Chondrocyte (in vitro differentiated cells): ENCODE measurements around the gene RNF19B. TPM values are rescaled to one million over a fixed set of nuclear protein-coding genes. Genes with fewer than 3 reads are reported as not detected.
"Not testable (repeated sequence)": the region's sequence is repeated elsewhere in the genome, so short reads cannot be mapped to it uniquely, and the experiment has no call there.

ENCODE experiments used
- DNase-seq: peaks from one replicate; pipeline ENCODE4 v3.0.0; 2021; ENCODE audit warnings: mixed read lengths, low spot score
- H3K27ac Mint-ChIP-seq: one replicate; pipeline ENCODE4 v1.8.0; 2021; ENCODE audit warnings: mild to moderate bottlenecking, moderate library complexity, mixed read lengths; ENCODE audit not compliant: unreplicated experiment
- H3K27me3 Mint-ChIP-seq: 2 replicates; pipeline ENCODE4 v1.8.0; 2021; ENCODE audit warnings: low read depth, mixed read lengths
- H3K36me3 Mint-ChIP-seq: 2 replicates; pipeline ENCODE4 v1.8.0; 2021; ENCODE audit warnings: low read depth, mixed read lengths
- H3K4me1 Mint-ChIP-seq: 2 replicates; pipeline ENCODE4 v1.8.0; 2021; ENCODE audit warnings: low read depth, mild to moderate bottlenecking, mixed read lengths
- H3K4me3 Mint-ChIP-seq: one replicate; pipeline ENCODE4 v1.8.0; 2021; ENCODE audit warnings: mild to moderate bottlenecking, moderate library complexity, mixed read lengths; ENCODE audit not compliant: unreplicated experiment
- H3K9me3 Mint-ChIP-seq: 2 replicates; pipeline ENCODE4 v1.8.0; 2021; ENCODE audit warnings: low read depth, mixed read lengths
- total RNA-seq: library from RNA; stranded (reverse); gene quantifications from 3 replicates; pipeline ENCODE4 v1.2.1, GENCODE V29; 2021
- TF ChIP-seq, protein P1 (sequence below): fragments of 200-600 bp; sonication (generic); IDR thresholded peaks from 2 replicates; pipeline ENCODE4 v1.5.0; 2021; ENCODE audit warnings: antibody characterized with exemption, mild to moderate bottlenecking, moderate library complexity

RNF19B gene
- total RNA-seq, 1 donor from 2014 or later = 17.4 TPM

DNA sequence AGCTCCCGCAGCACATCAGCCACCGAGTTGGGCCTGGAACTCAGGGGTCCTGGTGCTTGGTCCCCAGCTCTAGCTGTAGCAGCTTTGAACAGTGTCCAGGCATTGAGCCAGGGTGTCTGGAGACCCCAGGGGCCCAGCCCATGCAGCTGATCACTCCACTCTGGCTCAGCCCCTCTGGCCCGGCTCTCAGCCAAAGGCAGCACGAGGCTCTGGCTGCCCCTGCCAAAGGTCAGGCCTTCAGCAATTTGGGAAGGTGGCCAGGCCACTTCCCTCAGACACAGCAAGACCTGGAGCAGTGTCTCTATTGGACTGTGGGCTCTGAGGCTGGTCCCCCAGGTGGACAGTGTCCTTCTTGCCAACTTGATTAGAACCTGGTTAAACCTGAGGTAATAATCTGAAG is 34.4 kb upstream of the RNF19B start:
- no peaks in the 10 kb centered on the region for H3K27me3 Mint-ChIP-seq
- H3K4me1 Mint-ChIP-seq = peaks cover 14% of the 10 kb centered on the region
- no peaks in the 10 kb centered on the region for H3K36me3 Mint-ChIP-seq
- no peak overlapping the region for H3K27ac Mint-ChIP-seq
- H3K9me3 Mint-ChIP-seq = no peaks in the 10 kb centered on the region
- DNase-seq = no peak
- no peak overlapping the region for H3K4me3 Mint-ChIP-seq
- TF ChIP-seq, protein P1, sequence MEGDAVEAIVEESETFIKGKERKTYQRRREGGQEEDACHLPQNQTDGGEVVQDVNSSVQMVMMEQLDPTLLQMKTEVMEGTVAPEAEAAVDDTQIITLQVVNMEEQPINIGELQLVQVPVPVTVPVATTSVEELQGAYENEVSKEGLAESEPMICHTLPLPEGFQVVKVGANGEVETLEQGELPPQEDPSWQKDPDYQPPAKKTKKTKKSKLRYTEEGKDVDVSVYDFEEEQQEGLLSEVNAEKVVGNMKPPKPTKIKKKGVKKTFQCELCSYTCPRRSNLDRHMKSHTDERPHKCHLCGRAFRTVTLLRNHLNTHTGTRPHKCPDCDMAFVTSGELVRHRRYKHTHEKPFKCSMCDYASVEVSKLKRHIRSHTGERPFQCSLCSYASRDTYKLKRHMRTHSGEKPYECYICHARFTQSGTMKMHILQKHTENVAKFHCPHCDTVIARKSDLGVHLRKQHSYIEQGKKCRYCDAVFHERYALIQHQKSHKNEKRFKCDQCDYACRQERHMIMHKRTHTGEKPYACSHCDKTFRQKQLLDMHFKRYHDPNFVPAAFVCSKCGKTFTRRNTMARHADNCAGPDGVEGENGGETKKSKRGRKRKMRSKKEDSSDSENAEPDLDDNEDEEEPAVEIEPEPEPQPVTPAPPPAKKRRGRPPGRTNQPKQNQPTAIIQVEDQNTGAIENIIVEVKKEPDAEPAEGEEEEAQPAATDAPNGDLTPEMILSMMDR = no peak

DNA sequence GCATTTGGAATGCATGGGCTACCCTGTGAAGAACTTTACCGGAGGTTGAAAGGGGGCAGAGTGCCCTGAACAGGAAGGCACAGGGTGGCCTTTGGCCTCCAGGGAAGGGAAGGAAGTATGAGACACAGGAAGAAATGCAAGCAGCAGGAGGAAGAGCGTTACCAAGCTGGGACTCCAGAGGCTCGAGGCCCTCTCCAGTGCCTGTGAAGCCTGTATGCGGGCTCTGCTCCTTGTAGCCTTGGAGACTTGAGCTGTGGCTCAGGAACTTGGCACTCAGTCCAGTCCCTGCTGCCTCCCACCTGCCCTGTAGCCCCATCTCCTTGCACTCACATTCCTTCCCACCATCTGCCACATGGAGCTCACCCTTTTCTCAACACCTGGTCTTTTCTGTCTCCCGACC is 33.5 kb upstream of the RNF19B start:
- TF ChIP-seq, protein P1 = no peak
- Mint-ChIP-seq H3K36me3 (no peaks in the 10 kb centered on the region), H3K27ac (peak overlapping the region; percentile 17), H3K4me3 (no peak overlapping the region), H3K27me3 (no peaks in the 10 kb centered on the region), H3K9me3 (no peaks in the 10 kb centered on the region), H3K4me1 (peaks cover 21% of the 10 kb centered on the region)
- DNase-seq = no peak

DNA sequence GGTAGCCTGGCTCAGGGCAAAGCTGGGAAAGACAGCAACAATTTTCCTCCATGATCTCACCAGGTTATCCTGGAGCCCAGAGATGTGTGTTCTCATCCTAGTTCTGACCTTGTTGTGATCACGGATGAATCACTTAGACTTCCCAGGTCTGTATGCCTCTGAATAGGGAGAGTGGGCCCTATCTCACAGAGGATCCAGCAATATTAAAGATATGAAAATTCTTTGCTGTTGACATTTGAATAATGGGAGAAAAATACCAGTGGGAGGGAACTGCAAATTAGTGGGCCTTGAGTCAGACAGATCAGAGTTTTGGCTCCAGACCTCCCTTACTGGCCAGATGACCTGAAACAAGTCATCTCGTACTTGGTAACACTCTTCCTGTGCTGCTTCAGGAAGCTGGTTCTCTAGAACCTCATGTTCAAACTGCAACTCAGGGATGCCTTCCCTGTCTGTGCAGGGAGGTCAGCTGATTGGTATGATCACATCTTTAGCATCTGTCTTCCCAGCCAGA is 32.8 kb upstream of the RNF19B start:
- no peak for DNase-seq
- Mint-ChIP-seq H3K4me1 (peaks cover 27% of the 10 kb centered on the region), H3K27ac (no peak overlapping the region), H3K27me3 (no peaks in the 10 kb centered on the region), H3K9me3 (no peaks in the 10 kb centered on the region), H3K36me3 (no peaks in the 10 kb centered on the region), H3K4me3 (no peak overlapping the region)
- TF ChIP-seq, protein P1 = no peak

DNA sequence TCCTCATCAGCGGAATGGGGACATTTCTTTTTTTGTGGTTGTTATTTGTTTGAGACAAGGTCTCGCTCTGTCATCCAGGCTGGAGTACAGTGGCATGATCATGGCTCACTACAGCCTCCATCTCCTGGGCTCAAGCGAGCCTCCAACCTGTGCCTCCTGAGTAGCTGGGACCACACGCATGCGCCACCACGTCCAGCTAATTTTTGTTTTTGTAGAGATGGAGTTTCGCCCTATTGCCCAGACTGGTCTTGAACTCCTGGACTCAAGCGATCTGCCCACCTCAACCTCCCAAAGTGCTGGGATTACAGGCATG is 28.7 kb upstream of the RNF19B start:
- H3K27me3 Mint-ChIP-seq, H3K9me3 Mint-ChIP-seq, H3K4me3 Mint-ChIP-seq, DNase-seq, H3K36me3 Mint-ChIP-seq: not testable (repeated sequence)
- Mint-ChIP-seq H3K4me1 (peaks cover 60% of the 10 kb centered on the region), H3K27ac (peak overlapping the region; percentile 86)

DNA sequence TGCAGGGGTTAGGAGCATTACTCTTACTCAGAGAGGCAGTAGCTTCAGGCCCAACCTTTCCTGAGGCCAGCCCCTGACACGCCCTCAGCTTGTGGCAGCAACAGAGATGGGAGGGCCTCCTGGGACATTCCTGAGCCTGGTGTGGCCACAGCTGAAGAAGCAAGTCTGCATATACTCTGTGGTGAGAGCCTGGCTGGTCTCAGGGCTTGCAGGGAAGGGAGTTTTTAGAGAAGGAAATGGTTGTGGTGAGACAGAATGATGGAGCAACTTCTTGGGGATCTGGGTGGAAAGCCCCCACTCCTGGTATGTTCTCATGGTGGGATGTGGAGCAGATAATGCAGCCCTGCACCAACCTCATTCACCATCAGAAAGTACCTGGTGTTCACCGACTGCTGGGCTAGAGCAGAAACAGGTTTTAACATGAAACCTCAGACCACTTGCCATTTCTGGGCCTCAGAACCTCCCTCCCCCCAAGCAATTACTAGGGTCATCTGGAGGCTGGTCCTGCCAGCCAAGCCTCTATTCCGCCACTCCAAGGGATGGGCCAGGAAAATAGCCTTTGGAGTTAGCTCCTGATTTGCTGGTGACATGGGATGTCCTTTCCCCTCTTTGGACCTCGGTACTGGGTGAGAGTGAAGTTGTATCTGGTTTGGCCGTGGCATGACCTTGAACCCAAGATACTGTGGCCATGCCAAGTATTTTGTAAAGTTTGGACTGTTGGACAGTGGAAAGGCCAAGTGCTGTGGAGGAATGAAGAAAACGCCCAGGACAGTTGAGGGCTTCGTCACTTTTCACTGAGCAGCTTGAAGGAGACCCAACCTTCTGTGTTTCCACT is 28.1 kb upstream of the RNF19B start:
- Mint-ChIP-seq H3K27ac (peak overlapping the region; percentile 86), H3K4me3 (no peak overlapping the region), H3K9me3 (no peaks in the 10 kb centered on the region), H3K27me3 (no peaks in the 10 kb centered on the region), H3K36me3 (no peaks in the 10 kb centered on the region), H3K4me1 (peaks cover 59% of the 10 kb centered on the region)
- no peak for DNase-seq
- TF ChIP-seq, protein P1 = no peak
